ENCODE measurements around the gene NAPA.

The NAPA gene

DNA sequence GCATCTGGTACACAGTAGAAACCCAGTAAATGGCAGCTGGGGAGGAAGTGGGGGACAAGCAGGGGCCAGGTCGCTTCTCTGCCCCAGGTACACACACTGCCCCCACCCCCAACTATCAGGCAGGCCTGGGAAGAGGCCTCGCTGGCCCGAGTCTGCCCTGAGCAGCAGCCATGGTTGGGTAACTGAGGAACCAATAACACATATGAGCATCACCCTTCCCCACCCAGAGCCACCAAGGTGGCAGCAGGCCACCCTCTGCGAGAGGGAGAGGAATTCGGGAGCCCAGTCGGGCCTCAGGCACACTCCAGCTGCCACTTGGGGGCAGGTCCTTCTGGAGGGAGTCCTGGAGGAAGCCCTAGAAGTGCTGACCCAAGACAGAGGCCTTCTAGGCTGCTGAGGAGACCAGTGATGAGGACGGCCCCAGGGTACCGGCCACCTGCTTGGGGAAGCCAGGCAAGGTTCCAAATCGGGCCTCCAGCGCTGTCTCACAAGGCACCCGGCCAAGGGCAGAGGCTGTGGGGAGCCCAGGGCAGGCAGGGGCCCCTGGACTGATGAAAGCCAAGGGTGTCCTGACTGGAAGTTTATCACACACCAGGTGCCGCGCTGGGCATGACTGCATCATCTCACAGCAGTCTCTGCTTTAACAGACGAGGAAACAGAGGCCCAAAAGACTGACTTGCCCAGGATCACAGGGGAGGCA lies 16.9 kb downstream of the NAPA start:
- Histone ChIP-seq H3K4me3 (replicated peaks; ENCODE audit: insufficient read depth, low read length) (no peak overlapping the region), H3K27ac (replicated peaks) (no peak overlapping the region), H3K27me3 (ENCODE audit: insufficient read depth, poor library complexity, severe bottlenecking) (no peaks in the 10 kb centered on the region)
- no peak for TF ChIP-seq SPI1 (IDR thresholded peaks at IDR 0.05; ENCODE audit: borderline replicate concordance, low read depth)
- no peak for TF ChIP-seq GABPA (IDR thresholded peaks at IDR 0.05; ENCODE audit: low read depth)
- no peak for TF ChIP-seq POLR2AphosphoS5 (IDR thresholded peaks at IDR 0.05; ENCODE audit: low read depth)
- TF ChIP-seq REST (IDR thresholded peaks at IDR 0.05; ENCODE audit: insufficient replicate concordance, low read depth): no peak
- TF ChIP-seq, protein P1, sequence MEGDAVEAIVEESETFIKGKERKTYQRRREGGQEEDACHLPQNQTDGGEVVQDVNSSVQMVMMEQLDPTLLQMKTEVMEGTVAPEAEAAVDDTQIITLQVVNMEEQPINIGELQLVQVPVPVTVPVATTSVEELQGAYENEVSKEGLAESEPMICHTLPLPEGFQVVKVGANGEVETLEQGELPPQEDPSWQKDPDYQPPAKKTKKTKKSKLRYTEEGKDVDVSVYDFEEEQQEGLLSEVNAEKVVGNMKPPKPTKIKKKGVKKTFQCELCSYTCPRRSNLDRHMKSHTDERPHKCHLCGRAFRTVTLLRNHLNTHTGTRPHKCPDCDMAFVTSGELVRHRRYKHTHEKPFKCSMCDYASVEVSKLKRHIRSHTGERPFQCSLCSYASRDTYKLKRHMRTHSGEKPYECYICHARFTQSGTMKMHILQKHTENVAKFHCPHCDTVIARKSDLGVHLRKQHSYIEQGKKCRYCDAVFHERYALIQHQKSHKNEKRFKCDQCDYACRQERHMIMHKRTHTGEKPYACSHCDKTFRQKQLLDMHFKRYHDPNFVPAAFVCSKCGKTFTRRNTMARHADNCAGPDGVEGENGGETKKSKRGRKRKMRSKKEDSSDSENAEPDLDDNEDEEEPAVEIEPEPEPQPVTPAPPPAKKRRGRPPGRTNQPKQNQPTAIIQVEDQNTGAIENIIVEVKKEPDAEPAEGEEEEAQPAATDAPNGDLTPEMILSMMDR (IDR thresholded peaks at IDR 0.05; ENCODE audit: insufficient read depth, low read length): no peak
- no peak for DNase-seq (ENCODE audit: low read depth in 1 of 2, low spot score in 1 of 2)

- no peak for DNase-seq (ENCODE audit: low read depth in 1 of 2, low spot score in 1 of 2)
- no peak for TF ChIP-seq REST (IDR thresholded peaks at IDR 0.05; ENCODE audit: insufficient replicate concordance, low read depth)
- TF ChIP-seq SPI1 (IDR thresholded peaks at IDR 0.05; ENCODE audit: borderline replicate concordance, low read depth): no peak
- no peak for TF ChIP-seq GABPA (IDR thresholded peaks at IDR 0.05; ENCODE audit: low read depth)
- no peak for TF ChIP-seq POLR2AphosphoS5 (IDR thresholded peaks at IDR 0.05; ENCODE audit: low read depth)
- TF ChIP-seq, protein P1 (IDR thresholded peaks at IDR 0.05; ENCODE audit: insufficient read depth, low read length): no peak
- Histone ChIP-seq H3K27me3 (ENCODE audit: insufficient read depth, poor library complexity, severe bottlenecking) (no peaks in the 10 kb centered on the region), H3K27ac (replicated peaks) (no peak overlapping the region), H3K4me3 (replicated peaks; ENCODE audit: insufficient read depth, low read length) (no peak overlapping the region)
These were observed 17.7 kb downstream of the NAPA start for GRCh38 chr19:47497050-47497766.

DNA sequence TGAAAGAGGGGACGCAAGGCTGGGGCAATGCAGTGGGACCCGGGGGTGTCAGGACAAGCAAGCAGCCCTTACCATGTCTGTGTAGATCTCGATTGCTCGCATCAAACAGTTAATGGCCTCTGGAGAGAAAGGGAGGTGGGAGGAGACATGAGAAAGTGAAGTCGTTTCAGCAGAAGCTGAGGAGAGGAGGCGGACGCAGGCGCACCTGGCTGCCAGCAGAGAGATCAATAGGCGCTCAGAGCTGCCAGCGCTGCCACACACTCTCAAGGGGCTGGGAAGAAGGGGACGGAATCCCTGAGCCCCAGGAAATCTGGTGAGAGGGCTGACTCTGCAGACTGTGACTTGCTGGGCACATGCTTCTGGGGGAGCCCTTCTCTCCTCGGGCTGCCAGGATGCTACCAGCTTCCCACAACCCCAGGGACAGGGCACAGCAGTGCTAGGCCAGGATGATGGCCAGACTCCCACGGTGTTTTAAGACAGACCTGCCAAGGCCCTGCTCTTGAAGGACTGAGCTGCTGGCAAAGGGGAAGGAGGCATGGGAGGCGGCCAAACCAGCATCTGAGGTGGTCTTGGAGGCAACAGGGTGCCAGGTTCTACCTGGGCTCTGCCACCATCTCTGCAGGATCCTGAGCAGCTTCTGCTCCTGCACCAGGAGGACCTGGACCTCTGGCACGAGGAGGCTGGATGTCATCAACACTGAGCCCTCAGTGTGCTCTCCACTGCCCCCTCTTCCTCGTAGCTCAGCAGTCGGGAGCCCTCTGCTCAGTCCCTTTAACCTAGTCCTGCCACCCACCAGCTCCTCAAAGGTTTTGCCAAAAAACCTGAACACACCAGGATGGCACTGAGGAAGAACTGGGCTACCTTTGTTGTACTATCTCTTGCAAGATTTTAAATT lies 19.1 kb downstream of the NAPA start:
- Histone ChIP-seq H3K4me3 (replicated peaks; ENCODE audit: insufficient read depth, low read length) (no peak overlapping the region), H3K27ac (replicated peaks) (no peak overlapping the region), H3K27me3 (ENCODE audit: insufficient read depth, poor library complexity, severe bottlenecking) (no peaks in the 10 kb centered on the region)
- TF ChIP-seq, protein P1 (IDR thresholded peaks at IDR 0.05; ENCODE audit: insufficient read depth, low read length): no peak
- TF ChIP-seq REST (IDR thresholded peaks at IDR 0.05; ENCODE audit: insufficient replicate concordance, low read depth): no peak
- TF ChIP-seq GABPA (IDR thresholded peaks at IDR 0.05; ENCODE audit: low read depth): no peak
- TF ChIP-seq SPI1 (IDR thresholded peaks at IDR 0.05; ENCODE audit: borderline replicate concordance, low read depth): no peak
- TF ChIP-seq POLR2AphosphoS5 (IDR thresholded peaks at IDR 0.05; ENCODE audit: low read depth): no peak
- no peak for DNase-seq (ENCODE audit: low read depth in 1 of 2, low spot score in 1 of 2)
